Measurements from ENCODE around the gene SBNO2. TPM values are rescaled to one million over a fixed set of nuclear protein-coding genes. Genes with fewer than 3 reads are reported as not detected.
A peak's percentile ranks its signal among the peaks of the same experiment; 100 is the strongest.

The SBNO2 gene
- total RNA-seq, 2 experiments from 2014 or later = 26.6 to 43.3 TPM

GRCh38 chr19:1069009-1069779 is 104.9 kb downstream of the SBNO2 start:
- Histone ChIP-seq H2AFZ (ENCODE audit: low read length) (no peak overlapping the region), H3K9me3 (ENCODE audit: low read length) (no peaks in the 10 kb centered on the region), H3K79me2 (ENCODE audit: insufficient read depth, low read depth, low read length) (peaks cover 32% of the 10 kb centered on the region), H3K36me3 (ENCODE audit: insufficient read depth, low read length) (peaks cover 52% of the 10 kb centered on the region), H3K4me2 (ENCODE audit: low read length) (peak overlapping the region; percentile 99), H3K4me3 (ENCODE audit: low read depth, low read length, poor library complexity, severe bottlenecking) (peak overlapping the region; percentile 95), H3K27ac (ENCODE audit: low read depth, low read length, poor library complexity, severe bottlenecking) (peak overlapping the region; percentile 91), H4K20me1 (ENCODE audit: insufficient read depth, low read length) (no peaks in the 10 kb centered on the region), H3K9me2 (ENCODE audit: insufficient read depth, low read length) (no peaks in the 10 kb centered on the region), H3K4me1 (ENCODE audit: insufficient read depth, low read length, poor library complexity, severe bottlenecking) (peaks cover 54% of the 10 kb centered on the region)
- BruUV-seq (replicated peaks) = no TSS peak
- ChIA-PET POLR2A (no interaction called here), CTCF (ENCODE audit: unreplicated experiment) (no interaction called here)
- TF ChIP-seq EZH2phosphoT487 (IDR thresholded peaks at IDR 0.05; ENCODE audit: borderline replicate concordance, low read depth, low read length) = no peak
- TF ChIP-seq CTCF (conservative IDR thresholded peaks at IDR 0.05; ENCODE audit: low read length) = no peak; the same call in 1 of the 2 replicates
- DNase-seq (ENCODE audit: low spot score) = peak; percentile 78
- intact Hi-C loops (cut with micrococcal nuclease; ENCODE audit: unreplicated experiment) = loop anchor here (1.0 to 5.0 kb wide), 2 partner anchors 8 to 33 kb away; partner anchors contain the start of gene GPX4

- BruUV-seq (replicated peaks) = no TSS peak
- DNase-seq (ENCODE audit: low spot score) = peak; percentile 61
- intact Hi-C loops (cut with micrococcal nuclease; ENCODE audit: unreplicated experiment) = loop anchor here (1.0 to 5.0 kb wide), 2 partner anchors 9 to 34 kb away; partner anchors contain the start of gene GPX4
- H3K9me3 ChIP-seq (ENCODE audit: low read length) = no peaks in the 10 kb centered on the region
- peak overlapping the region; percentile 91 for H3K27ac ChIP-seq (ENCODE audit: low read depth, low read length, poor library complexity, severe bottlenecking)
- H4K20me1 ChIP-seq (ENCODE audit: insufficient read depth, low read length) = no peaks in the 10 kb centered on the region
- H3K4me3 ChIP-seq (ENCODE audit: low read depth, low read length, poor library complexity, severe bottlenecking) = peak overlapping the region; percentile 95
- H3K9me2 ChIP-seq (ENCODE audit: insufficient read depth, low read length) = no peaks in the 10 kb centered on the region
- H3K4me1 ChIP-seq (ENCODE audit: insufficient read depth, low read length, poor library complexity, severe bottlenecking) = peaks cover 57% of the 10 kb centered on the region
- TF ChIP-seq CTCF (conservative IDR thresholded peaks at IDR 0.05; ENCODE audit: low read length) (no peak), EZH2phosphoT487 (IDR thresholded peaks at IDR 0.05; ENCODE audit: borderline replicate concordance, low read depth, low read length) (no peak)
- H3K36me3 ChIP-seq (ENCODE audit: insufficient read depth, low read length) = peaks cover 43% of the 10 kb centered on the region
- peaks cover 32% of the 10 kb centered on the region for H3K79me2 ChIP-seq (ENCODE audit: insufficient read depth, low read depth, low read length)
- CTCF ChIA-PET (ENCODE audit: unreplicated experiment) = interaction anchor here (0.5 kb wide), 1 partner anchor 193 kb away, joined by 3 read pairs; no protein-coding TSS in a partner anchor
- POLR2A ChIA-PET = interaction anchor here (0.6 to 1.8 kb wide), 4 partner anchors 8 to 41 kb away, joined by 3 to 16 read pairs (median 6); partner anchors contain the start of gene CNN2
- no peak overlapping the region for H2AFZ ChIP-seq (ENCODE audit: low read length)
- peak overlapping the region; percentile 99 for H3K4me2 ChIP-seq (ENCODE audit: low read length)
These were observed 105.8 kb downstream of the SBNO2 start for GRCh38 chr19:1068009-1069001.
